Measurements from ENCODE around the gene LTBP3.

Gene LTBP3

DNA sequence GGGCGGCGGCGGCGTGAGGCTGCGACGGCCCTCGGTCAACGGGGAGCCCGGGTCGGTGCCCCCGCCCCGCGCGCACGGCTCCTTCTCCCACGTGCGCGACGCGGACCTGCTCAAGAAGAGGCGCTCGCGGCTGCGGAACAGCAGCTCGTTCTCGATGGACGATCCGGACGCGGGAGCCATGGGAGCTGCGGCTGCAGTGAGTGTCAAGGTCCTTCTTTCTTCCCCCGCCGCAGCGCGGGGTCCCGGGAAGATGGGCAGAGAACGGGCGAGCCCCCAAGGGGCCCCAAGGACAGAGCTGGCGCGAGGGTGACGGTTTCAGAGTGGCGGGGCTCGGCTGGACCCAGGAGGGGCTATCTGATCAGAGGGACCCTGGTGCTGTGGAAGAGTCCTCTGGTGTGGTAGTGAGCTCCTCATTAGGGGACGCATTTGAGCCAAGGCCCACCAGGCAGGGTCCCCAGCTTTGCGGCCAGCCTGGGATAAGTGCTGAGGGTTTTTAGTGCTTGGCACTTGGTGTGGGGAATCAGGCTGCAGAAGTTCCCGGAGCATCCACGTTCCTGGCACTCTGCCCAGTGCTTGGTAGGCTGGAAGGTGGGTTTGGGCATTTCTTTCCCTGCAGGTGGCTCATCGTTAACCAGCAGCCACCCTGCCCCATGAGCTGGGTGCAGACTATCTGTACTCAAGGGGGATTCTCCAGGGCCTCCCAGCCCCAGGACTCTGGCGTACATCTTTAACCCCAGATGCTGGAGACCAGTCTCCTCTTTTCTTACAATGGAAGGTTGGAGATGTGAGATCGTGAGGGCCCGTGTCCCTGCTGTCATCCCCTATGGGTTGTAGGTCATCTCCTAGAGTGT lies 27.5 kb upstream of the LTBP3 start:
- no peak for DNase-seq (ENCODE audit: low read depth in 2 of 2)

DNA sequence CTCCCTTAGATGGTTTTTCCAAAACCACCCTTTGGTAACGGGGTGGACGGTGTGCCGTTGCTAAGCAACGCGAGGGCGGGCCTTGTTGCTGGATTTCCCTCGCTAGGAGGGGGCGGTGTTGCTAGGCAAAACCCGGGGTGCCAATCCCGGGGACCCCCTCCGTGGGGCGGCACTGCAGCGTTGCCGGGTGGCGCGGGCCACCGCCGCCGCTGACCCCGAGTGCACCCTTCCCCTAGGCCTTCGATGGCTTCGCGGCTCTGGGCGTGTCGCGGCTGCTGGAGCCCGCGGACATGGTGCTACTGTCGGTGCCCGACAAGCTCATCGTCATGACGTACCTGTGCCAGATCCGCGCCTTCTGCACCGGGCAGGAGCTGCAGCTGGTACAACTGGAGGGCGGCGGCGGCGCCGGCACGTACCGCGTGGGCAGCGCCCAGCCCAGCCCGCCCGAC lies 26.6 kb upstream of the LTBP3 start:
- DNase-seq (ENCODE audit: low read depth in 2 of 2), result no peak

DNA sequence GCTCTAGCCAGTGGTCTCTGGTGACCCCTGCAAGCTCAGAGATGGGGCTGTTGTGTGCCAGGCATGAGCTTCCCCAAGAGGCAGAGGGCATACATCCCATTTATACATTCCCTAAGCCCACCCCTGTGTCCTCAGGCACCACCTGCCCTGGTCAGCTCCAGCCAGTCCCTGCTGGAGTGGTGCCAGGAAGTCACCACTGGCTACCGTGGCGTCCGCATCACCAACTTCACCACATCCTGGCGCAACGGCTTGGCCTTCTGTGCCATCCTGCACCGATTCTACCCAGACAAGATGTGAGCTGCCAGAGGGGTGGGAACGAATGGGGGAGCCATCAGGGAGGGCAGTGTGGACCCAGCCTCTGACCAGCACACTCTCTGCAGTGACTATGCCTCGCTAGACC lies 25.9 kb upstream of the LTBP3 start:
- no peak for DNase-seq (ENCODE audit: low read depth in 2 of 2)

DNA sequence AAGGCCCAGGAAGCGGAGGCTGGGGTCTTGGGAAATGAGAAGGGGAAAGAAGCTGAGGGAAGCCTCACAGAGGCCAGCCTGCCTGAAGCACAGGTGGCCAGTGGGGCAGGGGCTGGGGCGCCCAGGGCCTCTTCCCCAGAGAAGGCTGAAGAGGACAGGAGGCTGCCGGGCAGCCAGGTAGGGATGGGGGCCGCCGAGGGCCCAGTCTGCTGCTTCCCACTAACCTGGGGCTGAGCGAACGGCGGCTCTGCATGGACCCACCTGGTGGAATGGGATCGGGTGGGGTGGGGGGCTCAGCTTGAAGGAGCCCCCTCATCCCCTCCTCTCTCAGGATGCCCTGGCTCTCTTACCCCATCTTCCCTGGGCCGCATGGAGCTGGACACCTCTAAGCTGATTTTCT lies 25.4 kb upstream of the LTBP3 start:
- DNase-seq (ENCODE audit: low read depth in 2 of 2), result no peak

DNA sequence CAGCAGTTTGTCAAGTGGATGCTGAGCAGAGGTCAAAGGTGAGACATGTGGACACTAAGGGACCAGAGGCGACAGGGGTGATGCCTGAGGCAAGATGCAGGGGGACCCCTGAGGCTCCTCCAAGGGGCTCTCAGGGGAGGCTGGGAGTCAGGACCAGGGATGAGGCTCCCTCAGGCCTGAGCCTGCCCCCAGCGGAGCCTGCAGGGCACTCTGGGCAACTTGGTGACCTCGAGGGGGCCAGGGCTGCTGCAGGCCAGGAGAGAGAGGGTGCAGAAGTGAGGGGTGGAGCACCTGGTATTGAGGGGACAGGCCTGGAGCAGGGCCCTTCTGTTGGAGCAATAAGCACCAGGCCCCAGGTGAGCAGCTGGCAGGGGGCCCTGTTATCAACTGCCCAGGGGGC lies 23.8 kb upstream of the LTBP3 start:
- DNase-seq (ENCODE audit: low read depth in 2 of 2), result no peak

DNA sequence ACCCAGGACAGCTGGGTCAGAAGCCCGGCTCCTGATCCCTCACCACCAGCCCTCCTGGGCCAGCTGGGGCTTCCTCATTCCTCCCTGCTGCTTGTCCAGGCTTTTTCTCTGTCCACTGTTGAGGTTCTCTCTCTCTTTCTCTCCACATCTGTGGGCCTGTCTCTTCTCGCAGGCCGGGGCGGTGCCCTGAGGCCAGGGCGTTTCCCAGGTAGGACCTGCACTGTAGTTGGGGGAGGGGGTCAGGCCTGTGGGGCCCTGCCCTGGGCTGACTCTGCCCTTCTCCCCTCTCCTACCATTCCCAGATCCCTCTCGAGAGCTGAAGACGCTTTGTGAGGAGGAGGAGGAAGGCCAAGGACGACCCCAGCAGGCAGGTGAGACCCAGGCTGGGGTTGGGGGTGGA lies 22.6 kb upstream of the LTBP3 start:
- DNase-seq (ENCODE audit: low read depth in 2 of 2), result no peak

DNA sequence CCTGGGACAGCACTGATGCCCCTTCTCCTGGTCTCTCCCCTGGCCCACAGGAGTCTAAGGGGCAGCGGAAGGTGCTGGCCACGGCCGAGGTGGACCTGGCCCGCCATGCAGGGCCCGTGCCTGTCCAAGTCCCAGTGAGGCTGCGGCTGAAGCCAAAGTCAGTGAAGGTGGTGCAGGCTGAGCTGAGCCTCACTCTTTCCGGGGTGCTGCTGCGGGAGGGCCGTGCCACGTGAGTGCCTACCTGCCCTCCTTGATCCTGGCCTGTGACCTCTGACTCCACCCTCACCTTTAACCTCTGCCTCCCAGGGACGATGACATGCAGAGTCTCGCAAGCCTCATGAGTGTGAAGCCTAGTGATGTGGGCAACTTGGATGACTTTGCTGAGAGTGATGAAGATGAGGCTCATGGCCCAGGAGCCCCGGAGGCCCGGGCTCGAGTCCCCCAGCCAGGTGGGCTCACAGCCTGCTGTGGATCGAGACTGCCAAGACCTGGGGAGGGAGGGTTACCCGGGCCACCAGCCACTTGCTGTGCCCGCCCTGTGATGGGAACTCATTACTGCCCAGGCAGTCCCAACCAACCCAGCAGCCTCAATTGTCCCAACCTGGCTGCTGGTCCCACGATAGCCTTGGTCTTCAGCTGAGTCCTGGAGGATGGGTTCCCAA lies 22.0 kb upstream of the LTBP3 start:
- DNase-seq (ENCODE audit: low read depth in 2 of 2), result no peak

DNA sequence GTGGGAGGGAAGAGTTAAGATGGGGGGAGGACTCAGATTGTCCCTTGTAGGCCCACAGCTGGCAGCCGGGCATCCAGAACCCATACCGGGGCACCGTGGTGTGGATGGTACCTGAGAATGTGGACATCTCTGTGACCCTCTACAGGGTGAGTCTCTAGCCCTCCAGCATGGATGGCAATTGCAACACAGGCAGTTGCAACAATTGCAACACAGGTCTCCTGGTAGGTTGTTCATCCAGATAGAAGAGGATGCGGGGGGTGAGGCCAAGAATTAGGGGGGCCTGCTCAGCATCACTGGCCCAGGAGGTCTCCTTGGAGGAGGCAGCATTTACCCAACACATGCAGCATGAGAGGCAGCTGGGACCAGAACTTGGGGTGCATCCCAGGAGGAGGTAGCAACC lies 21.1 kb upstream of the LTBP3 start:
- DNase-seq (ENCODE audit: low read depth in 2 of 2), result no peak

DNA sequence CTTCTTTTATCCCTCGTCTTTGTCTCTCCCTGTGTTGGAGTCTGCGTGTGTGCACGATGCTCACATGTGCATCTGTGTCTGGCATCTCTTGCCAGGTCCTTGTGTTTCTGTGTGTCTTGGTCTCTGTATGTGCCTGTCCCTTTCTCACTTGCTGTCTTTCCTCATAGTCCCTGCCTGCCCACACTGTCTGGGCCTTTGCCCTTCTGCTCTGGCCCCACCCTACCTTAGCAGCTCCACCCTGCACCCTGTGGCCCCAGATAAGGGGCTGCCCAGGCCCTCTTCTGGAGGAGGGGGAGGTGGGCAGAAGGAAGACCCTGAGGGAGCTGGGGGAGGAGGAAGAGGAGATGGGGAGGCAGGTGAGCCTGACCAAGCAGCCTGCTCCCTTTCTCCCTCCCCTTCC lies 20.5 kb upstream of the LTBP3 start:
- DNase-seq (ENCODE audit: low read depth in 2 of 2), result no peak

DNA sequence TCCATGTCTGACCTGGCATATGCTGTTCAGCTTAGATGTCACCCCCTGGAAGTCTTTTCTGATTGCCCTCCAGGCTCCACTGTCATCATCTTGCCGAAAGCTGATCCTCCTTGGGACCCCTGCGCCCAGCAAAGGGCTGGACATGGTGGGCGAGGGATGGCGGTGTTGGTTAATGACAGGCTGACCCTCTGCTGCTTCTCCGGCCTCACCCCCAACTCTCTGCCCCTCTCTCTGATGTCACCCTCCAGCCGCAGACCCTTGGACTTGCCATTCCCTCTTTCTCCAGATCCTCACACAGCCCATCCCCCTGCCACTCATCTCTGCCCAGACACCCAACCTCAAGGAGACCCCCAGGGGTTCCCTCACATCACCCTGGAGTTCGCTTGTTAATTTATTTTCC lies 20.0 kb upstream of the LTBP3 start:
- no peak for DNase-seq (ENCODE audit: low read depth in 2 of 2)

DNA sequence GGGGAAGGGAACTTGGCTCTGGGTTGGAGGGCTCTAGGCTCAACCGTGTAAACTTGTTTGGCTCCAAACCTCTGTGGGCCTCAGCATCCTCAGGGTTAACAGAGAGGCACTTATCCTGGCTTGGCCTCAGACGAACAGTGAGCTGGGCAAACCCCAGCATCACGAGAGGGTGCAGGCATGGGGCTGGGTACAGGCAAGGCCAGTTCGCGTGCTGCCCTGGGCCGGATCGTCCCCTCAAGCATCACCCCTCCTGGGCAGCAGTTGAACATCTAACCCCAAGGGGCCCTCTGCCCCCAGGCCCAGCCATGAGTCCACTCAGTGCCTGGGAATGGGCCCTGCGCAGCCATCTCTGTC lies 19.6 kb upstream of the LTBP3 start:
- no peak for DNase-seq (ENCODE audit: low read depth in 2 of 2)

DNA sequence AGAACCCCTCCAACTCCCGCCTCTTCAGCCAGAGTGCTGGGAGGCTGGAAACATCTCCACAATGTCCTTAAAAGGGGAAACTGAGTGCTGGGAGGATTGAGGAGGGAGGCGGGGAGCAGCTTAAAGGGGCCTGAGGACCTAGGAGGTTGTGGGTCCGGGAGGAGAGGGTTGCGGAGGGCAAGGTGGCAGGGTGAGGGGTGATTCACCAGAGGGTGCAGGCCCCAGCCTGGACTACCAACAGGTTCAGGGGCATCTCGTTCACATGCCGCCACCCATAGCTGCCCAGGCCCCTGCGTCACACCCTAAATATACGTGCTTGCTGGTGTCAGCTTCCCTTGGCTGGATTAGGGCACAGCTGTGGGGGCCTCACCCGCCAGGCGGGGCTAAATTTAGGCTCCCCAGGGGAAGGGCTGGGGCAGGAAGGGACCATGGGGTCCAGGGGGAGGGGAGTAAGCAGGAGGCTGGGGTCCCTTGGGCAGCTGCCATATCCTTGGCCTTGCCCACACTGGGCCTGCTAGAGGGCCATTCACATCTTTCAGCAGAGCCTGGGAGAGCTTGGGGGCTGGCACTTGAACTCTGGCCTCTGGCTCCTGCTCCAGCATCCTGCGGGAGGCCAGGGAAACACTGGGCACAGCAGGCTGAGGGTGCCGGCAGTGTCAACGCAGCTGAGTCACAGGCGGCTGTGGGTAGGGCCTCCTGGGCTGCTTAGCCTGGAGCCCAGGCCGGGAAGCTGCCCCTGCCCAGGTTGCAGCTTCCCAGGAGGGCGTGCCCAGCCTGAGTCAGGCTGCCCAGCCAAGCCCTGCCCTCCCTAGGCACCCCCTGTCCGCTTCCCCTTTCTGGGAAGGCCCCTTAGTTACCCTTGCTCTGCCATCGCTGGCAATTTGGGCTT lies 19.0 kb upstream of the LTBP3 start:
- no peak for DNase-seq (ENCODE audit: low read depth in 2 of 2)

DNA sequence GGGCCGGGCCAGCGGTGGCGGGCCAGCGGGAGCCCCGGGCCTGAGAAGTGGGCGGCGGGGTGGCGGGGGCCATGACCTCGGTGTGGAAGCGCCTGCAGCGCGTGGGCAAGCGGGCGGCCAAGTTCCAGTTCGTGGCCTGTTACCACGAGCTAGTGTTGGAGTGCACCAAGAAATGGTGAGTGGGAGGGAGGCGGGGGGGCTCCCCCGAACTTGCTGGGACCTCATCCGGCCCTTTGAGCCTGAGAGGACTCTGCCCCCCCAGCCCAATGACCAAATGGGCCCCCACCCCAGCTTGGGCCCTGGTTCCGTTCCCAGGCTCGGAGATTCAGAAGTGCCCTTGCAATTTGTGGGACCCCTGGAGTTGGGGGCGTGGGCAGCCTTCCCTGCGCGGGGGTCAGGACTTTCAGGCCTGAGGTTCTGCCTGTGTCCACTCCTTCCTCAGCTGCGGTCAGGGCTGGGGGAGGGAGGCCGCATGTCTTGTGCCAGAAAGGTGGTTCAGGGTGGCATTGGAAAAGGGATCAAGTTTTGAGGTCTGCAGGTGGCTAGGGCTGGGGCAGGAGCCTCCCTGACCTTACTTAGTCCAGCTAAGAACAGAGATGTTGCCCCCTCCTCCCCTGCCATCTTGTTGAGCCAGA lies 18.2 kb upstream of the LTBP3 start:
- DNase-seq (ENCODE audit: low read depth in 2 of 2), result no peak

DNA sequence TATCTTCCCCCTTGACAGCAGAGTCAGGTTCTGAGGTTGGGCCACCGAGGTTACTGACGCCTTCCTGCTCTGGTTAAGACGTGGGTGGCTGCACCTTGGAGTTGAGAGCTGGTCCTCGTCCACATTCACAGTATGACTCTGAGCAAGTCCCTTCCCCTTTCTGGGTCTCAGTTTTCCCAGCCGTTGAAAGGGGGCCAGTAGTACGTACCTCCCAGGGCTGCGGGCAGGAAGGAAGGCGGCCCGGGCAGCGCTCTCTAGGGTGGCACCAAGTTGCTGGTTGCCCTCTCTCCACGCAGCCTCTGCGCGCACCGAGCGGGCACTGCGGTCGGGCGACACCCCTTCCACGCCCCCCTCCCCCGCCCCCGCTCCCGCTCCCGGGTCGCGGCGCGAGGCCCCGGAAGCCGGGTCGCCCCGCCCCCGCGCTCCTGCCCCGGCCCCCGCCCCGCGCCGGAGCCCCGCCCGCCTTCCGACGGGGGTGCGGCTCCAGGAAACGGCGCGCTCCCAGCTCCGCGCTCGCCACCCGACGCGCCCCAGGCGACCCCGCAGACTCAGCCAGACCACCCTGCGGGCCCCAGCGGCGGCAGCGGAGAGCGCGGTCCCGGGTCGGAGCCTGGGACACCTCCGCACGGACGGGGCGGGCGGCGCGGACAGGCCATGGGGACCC lies 17.5 kb upstream of the LTBP3 start, which contains the start of gene EHBP1L1:
Gene EHBP1L1 (plus strand): TSS at position 486 of the 664 bp plus-strand sequence. CDS start 250 bp downstream, outside the sequence.
- DNase-seq (ENCODE audit: low read depth in 2 of 2), result no peak

DNA sequence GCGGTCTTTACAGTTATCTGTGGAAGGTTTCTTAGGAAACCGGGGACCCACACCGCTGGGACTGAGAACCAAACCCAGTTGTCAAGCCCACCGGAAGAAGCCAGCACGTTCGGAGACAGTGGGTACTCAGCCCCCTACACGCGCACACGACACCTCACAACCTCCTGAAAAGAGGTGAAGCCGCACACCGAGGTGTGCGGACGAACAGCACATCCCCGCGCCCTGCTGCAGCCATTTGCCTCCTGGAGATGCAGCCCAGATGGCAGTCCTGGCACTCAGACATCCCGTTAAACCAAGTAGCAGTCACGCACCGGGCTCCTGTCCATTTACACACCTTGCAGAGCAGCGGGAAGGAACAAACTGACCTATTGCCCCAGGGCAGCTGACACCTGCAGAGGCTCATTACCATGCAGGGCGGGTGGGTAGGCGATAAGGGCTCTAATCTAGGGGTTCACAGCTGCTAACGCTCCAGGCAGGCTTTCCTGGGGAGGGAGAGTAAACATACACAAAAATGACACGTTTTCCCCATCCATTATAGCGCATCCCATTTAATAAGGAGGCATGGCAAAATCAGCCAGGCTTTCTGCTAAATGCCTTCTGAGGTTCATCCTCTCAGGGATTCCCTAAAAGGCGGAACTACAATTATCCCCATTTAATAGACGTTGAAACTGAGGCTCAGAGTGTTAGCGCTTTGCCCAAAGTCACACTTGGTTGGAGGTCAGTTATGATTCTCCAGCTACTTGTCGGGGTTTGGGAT lies 16.8 kb upstream of the LTBP3 start:
- DNase-seq (ENCODE audit: low read depth in 2 of 2), result no peak

DNA sequence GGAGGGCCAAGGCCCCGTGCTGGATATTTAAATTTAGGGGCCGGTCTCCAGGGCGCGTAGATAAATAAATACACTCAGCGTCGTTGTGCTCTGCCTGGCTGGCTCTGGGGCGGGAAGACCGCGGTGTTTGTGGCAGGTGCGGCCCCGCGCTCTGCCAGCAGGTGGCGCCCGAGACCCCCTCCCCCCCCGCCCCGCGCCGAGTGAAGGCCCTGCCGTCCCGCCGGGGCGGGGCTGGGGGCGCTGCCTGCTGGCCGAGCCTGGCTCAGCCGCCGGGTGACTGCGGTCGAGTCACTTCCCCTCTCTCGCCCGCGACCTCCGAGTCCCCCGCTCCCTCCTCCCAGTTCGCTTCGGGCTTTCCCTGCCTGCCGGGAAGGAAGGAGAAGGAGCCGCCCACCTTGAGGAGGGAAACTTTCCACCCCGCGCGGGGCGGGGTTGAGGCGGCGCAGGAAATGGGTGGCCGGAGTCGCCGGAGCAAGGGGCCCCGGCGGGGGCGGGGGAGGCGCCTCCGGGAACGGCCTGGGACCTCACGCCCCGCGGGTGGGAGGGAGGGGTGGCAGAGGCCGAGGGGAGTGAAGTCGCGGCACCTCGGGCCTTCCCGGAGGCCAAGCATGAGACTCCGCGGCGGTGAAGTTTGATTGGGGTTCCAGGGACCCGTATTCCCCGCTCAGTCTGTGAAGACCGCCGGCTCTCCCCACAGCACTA lies 16.1 kb upstream of the LTBP3 start:
- peak; percentile 75 to 76 for DNase-seq (ENCODE audit: low read depth in 2 of 2)

DNA sequence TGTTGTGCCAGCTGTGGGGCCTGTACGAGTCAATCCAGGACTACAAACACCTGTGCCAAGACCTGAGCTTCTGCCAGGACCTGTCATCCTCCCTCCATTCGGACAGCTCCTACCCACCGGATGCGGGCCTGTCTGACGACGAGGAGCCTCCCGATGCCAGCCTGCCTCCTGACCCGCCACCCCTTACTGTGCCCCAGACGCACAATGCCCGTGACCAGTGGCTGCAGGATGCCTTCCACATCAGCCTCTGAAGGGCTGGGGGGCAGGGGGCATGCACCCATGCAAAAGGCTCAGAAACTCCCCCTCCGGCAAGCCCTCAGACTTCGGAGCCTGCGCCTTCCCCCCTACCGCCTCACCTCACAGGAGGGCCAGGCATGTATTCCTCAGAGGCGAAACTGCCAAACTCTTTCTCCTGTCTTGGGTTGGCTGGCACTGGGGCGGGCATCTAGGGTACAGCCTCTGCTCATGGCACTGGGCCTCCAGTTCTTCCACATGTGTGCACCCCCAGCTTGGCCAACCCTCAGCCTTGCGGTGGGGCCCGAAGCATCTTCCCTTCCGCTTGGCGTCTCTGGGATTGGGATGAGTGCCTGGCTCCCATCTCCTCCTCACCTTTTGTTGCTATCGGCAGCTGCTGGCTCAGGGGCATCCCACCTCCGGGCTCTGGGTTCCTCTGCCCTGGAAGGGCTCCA lies 15.4 kb upstream of the LTBP3 start:
- no peak for DNase-seq (ENCODE audit: low read depth in 2 of 2)

DNA sequence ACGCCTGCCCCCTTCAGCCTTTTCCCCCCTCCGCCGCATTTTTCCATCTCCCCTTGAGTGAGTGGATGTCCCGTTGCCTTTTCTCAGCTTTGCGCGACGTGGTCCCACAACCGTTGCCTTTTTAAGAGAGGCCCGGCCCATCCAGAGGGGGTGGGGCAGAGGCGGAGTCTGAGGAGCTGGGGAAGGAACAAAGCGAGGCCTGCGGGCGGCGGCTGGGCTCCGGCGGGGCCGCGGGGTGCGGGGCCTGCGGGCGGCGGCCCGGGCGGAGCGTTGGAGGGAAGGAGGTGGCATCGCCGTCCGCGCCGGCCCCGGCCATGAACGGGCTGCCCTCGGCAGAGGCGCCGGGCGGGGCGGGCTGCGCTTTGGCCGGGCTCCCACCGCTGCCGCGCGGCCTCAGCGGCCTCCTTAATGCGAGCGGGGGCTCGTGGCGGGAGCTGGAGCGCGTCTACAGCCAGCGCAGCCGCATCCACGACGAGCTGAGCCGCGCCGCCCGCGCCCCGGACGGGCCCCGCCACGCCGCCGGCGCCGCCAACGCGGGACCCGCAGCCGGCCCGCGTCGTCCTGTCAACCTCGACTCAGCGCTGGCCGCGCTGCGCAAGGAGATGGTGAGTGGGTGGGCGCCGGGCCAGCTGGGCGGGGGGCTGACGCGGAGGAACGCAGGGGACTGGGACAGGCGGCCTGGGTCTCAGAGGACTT lies 14.3 kb upstream of the LTBP3 start, which contains the start of gene FAM89B:
Gene FAM89B (plus strand): TSS at position 183 of the 696 bp plus-strand sequence. CDS start 132 bp downstream, at position 315.
- peak; percentile 62 to 64 for DNase-seq (ENCODE audit: low read depth in 2 of 2)

DNA sequence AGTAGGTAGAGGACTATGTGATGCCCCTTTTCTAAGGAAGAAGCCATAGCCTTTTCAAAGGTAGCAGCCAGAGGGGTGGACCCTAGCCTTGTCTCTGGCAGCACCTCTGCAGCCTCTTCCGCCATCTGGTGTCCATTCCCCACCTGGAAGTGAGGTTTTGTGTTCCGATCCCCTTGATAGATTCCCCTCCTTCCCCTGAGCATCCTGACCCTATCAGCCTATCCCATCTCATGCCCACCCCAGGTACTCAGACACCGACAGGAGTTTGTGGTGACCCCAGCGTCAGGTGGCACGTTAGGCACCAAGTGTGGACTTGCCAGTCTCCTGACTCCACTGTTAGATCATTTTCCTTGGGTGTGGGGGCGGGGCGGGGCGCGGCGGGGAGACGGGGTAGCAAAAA lies 13.8 kb upstream of the LTBP3 start:
- no peak for DNase-seq (ENCODE audit: low read depth in 2 of 2)

All from fibroblast of skin of left biceps (primary cell).